Naive thymus-derived CD8-positive, alpha-beta T cell (primary cell): ENCODE results near the gene NPHP3. TPM values are rescaled to one million over a fixed set of nuclear protein-coding genes. Genes with fewer than 3 reads are reported as not detected.

Experiments used
- ATAC-seq, 2 donors: fragments of 150-1000 bp; cut with Tn5 transposase in 1 of 2; sonication (Bioruptor Pico), chemical (Tn5 transposase) in 1 of 2; 1 replicate in 1 of 2; 2 replicates in 1 of 2; pipeline ENCODE4 v1.10.0; 2021; ENCODE audit warnings: mild to moderate bottlenecking in 2 of 2, moderate library complexity in 2 of 2
- POLR2A ChIA-PET: fragments of 350-600 bp; sonication (Branson Sonifier 250); formaldehyde crosslinking; loops from one replicate; lab custom pipeline; 2021; ENCODE audit warnings: antibody characterized with exemption; lab: Charles Lee
- DNase-seq, 10 donors: peaks; one replicate each; pipeline versions ENCODE4 v3.0.0 to v3.0.0-alpha.2; 2020 to 2022
- H3K27ac Mint-ChIP-seq, 10 donors: one replicate each; pipeline ENCODE4 v1.8.0; 2020 to 2022; ENCODE audit warnings: mild to moderate bottlenecking in 10 of 10, mixed read lengths in 10 of 10, moderate library complexity in 4 of 10, inconsistent platforms in 1 of 10
- H3K27me3 Mint-ChIP-seq, 5 donors: one replicate each; pipeline ENCODE4 v1.8.0; 2021 to 2022; ENCODE audit warnings: mixed read lengths in 5 of 5
- H3K36me3 Mint-ChIP-seq, 3 donors: one replicate each; pipeline ENCODE4 v1.8.0; 2020 to 2022; ENCODE audit warnings: mixed read lengths in 3 of 3, mild to moderate bottlenecking in 2 of 3, inconsistent platforms in 1 of 3
- H3K4me1 Mint-ChIP-seq, 4 donors: one replicate each; pipeline ENCODE4 v1.8.0; 2021 to 2022; ENCODE audit warnings: mixed read lengths in 4 of 4
- H3K4me3 Mint-ChIP-seq, 10 donors: one replicate each; pipeline ENCODE4 v1.8.0; 2020 to 2022; ENCODE audit warnings: mild to moderate bottlenecking in 10 of 10, mixed read lengths in 10 of 10, moderate library complexity in 6 of 10, inconsistent platforms in 1 of 10
- H3K9me3 Mint-ChIP-seq, 9 donors: one replicate each; pipeline ENCODE4 v1.8.0; 2020 to 2022; ENCODE audit warnings: mixed read lengths in 9 of 9, mild to moderate bottlenecking in 3 of 9, inconsistent platforms in 1 of 9, moderate library complexity in 1 of 9
- polyA plus RNA-seq, 3 donors: library from polyadenylated mRNA; unstranded; fragments of 300-500 nt; fragmentation: Illumina TruSeq; gene quantifications; one replicate each; pipeline ENCODE4 v1.2.3, GENCODE V29; 2021
- total RNA-seq, 8 experiments: library from RNA in 2 of 8; stranded (reverse) in 2 of 8; gene quantifications; one replicate each; pipeline ENCODE4 v1.2.3 and lab custom pipeline; 2021 to 2026

Gene NPHP3
- total and polyA plus RNA-seq, 5 experiments from 2014 or later: 2.5 to 63.5 (median 4.9) TPM

DNA sequence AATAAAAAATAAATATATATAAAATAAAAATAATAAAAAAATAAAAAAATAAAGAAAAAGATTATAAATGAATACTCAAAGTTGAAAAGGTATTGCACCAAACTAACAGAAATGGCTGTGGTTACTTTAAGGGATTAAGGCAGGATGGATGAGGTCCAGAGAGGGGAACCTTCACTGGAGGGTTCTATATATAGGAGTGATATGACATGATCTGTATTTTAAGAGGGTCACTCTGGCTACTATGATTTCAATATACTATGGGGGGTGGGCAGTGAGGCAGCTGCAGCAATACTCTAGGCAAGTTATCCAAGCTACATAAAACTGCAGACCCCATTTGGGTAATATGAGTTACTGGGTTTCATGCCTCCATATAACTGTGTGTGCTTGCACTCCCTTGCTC lies 87.2 kb downstream of the NPHP3 start:
- DNase-seq: no peak
- POLR2A ChIA-PET: no interaction called here
- Mint-ChIP-seq H3K27me3 (no peaks in the 10 kb centered on the region), H3K36me3 (peaks cover 0 to 72% (median 41%) of the 10 kb centered on the region in 3 donors), H3K9me3 (no peaks in the 10 kb centered on the region), H3K4me1 (no peaks in the 10 kb centered on the region), H3K27ac (no peak overlapping the region), H3K4me3 (no peak overlapping the region)
- ATAC-seq: no peak

Other genes starting within 250 kb of the NPHP3 start
- under 1 TPM in 1 of 2 experiments, not detected in 1; 0.26 TPM for gene ACKR4, start 125.1 kb downstream of the NPHP3 start, total RNA-seq
- under 1 TPM in 1 of 3 donors, not detected in 2; 0.27 TPM for gene ACKR4, start 125.1 kb downstream of the NPHP3 start, polyA plus RNA-seq
- gene ACAD11, start 62.6 kb downstream of the NPHP3 start, total RNA-seq: 10 to 100 TPM; 27.6 to 28.1 TPM
- 10 to 100 TPM in 1 of 3 donors, 1 to 10 TPM in 2; 4.6 to 10.3 (median 5.1) TPM for gene ACAD11, start 62.6 kb downstream of the NPHP3 start, polyA plus RNA-seq
- 10 to 100 TPM; 37.7 to 44.0 TPM for gene UBA5, start 62.1 kb downstream of the NPHP3 start, total RNA-seq
- 10 to 100 TPM; 29.9 to 42.9 (median 36.7) TPM for gene UBA5, start 62.1 kb downstream of the NPHP3 start, polyA plus RNA-seq